B cell (primary cell): ENCODE data around the gene GNGT2. TPM values are rescaled to one million over a fixed set of nuclear protein-coding genes. Genes with fewer than 3 reads are reported as not detected.

Experiments
- ATAC-seq: fragments of 200-7000 bp; cut with Tn5 transposase; one replicate; pipeline ENCODE4 v1.10.0; 2021; ENCODE audit warnings: low read depth, mild to moderate bottlenecking, moderate number of reproducible peaks, moderate library complexity
- CTCF ChIA-PET: fragments of 350-600 bp; sonication (Branson Sonifier 250); formaldehyde crosslinking; loops from one replicate; lab custom pipeline; 2021; ENCODE audit warnings: antibody characterized with exemption, inconsistent platforms; lab: Charles Lee
- POLR2A ChIA-PET: fragments of 350-600 bp; sonication (Branson Sonifier 250); formaldehyde crosslinking; loops from one replicate; lab custom pipeline; 2021; ENCODE audit warnings: antibody characterized with exemption; lab: Charles Lee
- DNase-seq: peaks from one replicate; pipeline ENCODE4 v3.0.0; 2013
- H2AFZ ChIP-seq: 2 replicates; pipeline ENCODE4 v1.6.1; 2012; ENCODE audit warnings: mild to moderate bottlenecking, low read depth, low read length; ENCODE audit not compliant: insufficient read depth, poor library complexity, severe bottlenecking
- H3K27ac ChIP-seq, 2 donors: 1 replicate in 1 of 2; 2 replicates in 1 of 2; pipeline ENCODE4 v1.5.1; 2012 to 2013; ENCODE audit warnings: low read length in 2 of 2, mild to moderate bottlenecking in 2 of 2, moderate library complexity in 1 of 2
- H3K27me3 ChIP-seq, 4 experiments: fragments of 200-600 bp in 1 of 4; sonication (generic) in 1 of 4; replicated peaks in 1 of 4; 1 replicate in 2 of 4; 2 replicates in 2 of 4; pipeline versions ENCODE4 v1.6.1 to v1.7.0; 2013 to 2016; ENCODE audit warnings: low read length in 3 of 4, mild to moderate bottlenecking in 2 of 4, mixed read lengths in 1 of 4, moderate library complexity in 1 of 4; ENCODE audit not compliant: insufficient read depth in 4 of 4, control insufficient read depth in 3 of 4; ENCODE audit errors: control extremely low read depth in 1 of 4
- H3K36me3 ChIP-seq, 2 experiments: replicated peaks in 1 of 2; 1 replicate in 1 of 2; 2 replicates in 1 of 2; pipeline versions ENCODE4 v1.6.1 to v1.7.1; 2013; ENCODE audit warnings: low read length in 1 of 2; ENCODE audit not compliant: insufficient read depth in 2 of 2, control insufficient read depth in 1 of 2; ENCODE audit errors: control extremely low read depth in 1 of 2, extremely low read depth in 1 of 2
- H3K4me1 ChIP-seq, 2 donors: fragments of 200-600 bp in 1 of 2; sonication (generic) in 1 of 2; 1 replicate in 1 of 2; 2 replicates in 1 of 2; pipeline versions ENCODE4 v1.5.1 to v1.6.1; 2013 to 2017; ENCODE audit warnings: low read length in 2 of 2; ENCODE audit not compliant: control insufficient read depth in 2 of 2, insufficient read depth in 2 of 2
- H3K4me2 ChIP-seq: replicated peaks from 2 replicates; pipeline ENCODE3; 2012; ENCODE audit warnings: mild to moderate bottlenecking, low read depth, low read length; ENCODE audit not compliant: poor library complexity, severe bottlenecking
- H3K4me3 ChIP-seq, 5 experiments: fragments of 200-600 bp in 1 of 5; sonication (generic) in 1 of 5; 1 replicate in 3 of 5; 2 replicates in 2 of 5; pipeline versions ENCODE4 v1.5.1 to v1.7.0; 2011 to 2016; ENCODE audit warnings: low read length in 4 of 5, mild to moderate bottlenecking in 4 of 5, low read depth in 2 of 5, control low read depth in 1 of 5, moderate library complexity in 1 of 5; ENCODE audit not compliant: insufficient read depth in 1 of 5; ENCODE audit errors: control extremely low read depth in 1 of 5, extremely low read depth in 1 of 5
- H3K79me2 ChIP-seq: fragments of 200-600 bp; sonication (generic); one replicate; pipeline ENCODE4 v1.6.0; 2016; ENCODE audit warnings: low read length; ENCODE audit not compliant: control insufficient read depth, insufficient read depth
- H3K9ac ChIP-seq: fragments of 200-600 bp; sonication (generic); 2 replicates; pipeline ENCODE4 v1.6.1; 2017; ENCODE audit warnings: mild to moderate bottlenecking, low read length, moderate library complexity
- H3K9me3 ChIP-seq, 3 donors: one replicate each; pipeline versions ENCODE4 v1.6.1 to v1.7.1; 2013; ENCODE audit warnings: low read length in 2 of 3; ENCODE audit not compliant: control insufficient read depth in 2 of 3, insufficient read depth in 1 of 3; ENCODE audit errors: control extremely low read depth in 1 of 3
- H4K20me1 ChIP-seq: 2 replicates; pipeline ENCODE4 v1.6.0; 2012; ENCODE audit warnings: mild to moderate bottlenecking, low read length; ENCODE audit not compliant: insufficient read depth, control insufficient read depth, poor library complexity, severe bottlenecking
- H3K27ac Mint-ChIP-seq: one replicate; pipeline ENCODE4 v1.8.0; 2021; ENCODE audit warnings: mixed read lengths
- H3K27me3 Mint-ChIP-seq: one replicate; pipeline ENCODE4 v1.8.0; 2021; ENCODE audit warnings: mixed read lengths
- H3K4me1 Mint-ChIP-seq: one replicate; pipeline ENCODE4 v1.8.0; 2021; ENCODE audit warnings: mixed read lengths
- H3K4me3 Mint-ChIP-seq: one replicate; pipeline ENCODE4 v1.8.0; 2021; ENCODE audit warnings: mixed read lengths
- H3K9me3 Mint-ChIP-seq: one replicate; pipeline ENCODE4 v1.8.0; 2022; ENCODE audit warnings: mixed read lengths; ENCODE audit not compliant: insufficient read depth
- EZH2 ChIP-seq: IDR thresholded peaks from 2 replicates; pipeline ENCODE4 v1.6.1; 2012; ENCODE audit warnings: borderline replicate concordance, low read depth, mild to moderate bottlenecking, moderate library complexity, low read length; ENCODE audit not compliant: insufficient read depth, poor library complexity, severe bottlenecking
- WGBS: methylation state at CpG from one replicate; pipeline ENCODE4 v1.1.5; 2013; ENCODE audit warnings: missing lambda C conversion rate; ENCODE audit not compliant: insufficient coverage; 5-methylcytosine and 5-hydroxymethylcytosine counted together
- intact Hi-C: fragments of 100-400 bp; cut with micrococcal nuclease; formaldehyde crosslinking; loops from one replicate; pipeline ENCODE4 v1.10.0; 2022
- polyA plus RNA-seq: library from polyadenylated mRNA; depleted of rRNA; stranded (reverse); fragments of >200 nt; gene quantifications from 2 replicates; pipeline ENCODE4 v1.2.3, GENCODE V29; 2012
- total RNA-seq, 2 donors: library from RNA; stranded (reverse); fragments of 120-200 nt in 1 of 2; gene quantifications; 1 replicate in 1 of 2; 2 replicates in 1 of 2; pipeline versions ENCODE4 v1.2.3 to v1.2.4, GENCODE V29; 2013 to 2022
- TF ChIP-seq, protein P1 (sequence below): fragments of 200-600 bp; IDR thresholded peaks from one replicate; pipeline ENCODE4 v1.8.0; 2022; ENCODE audit warnings: antibody characterized with exemption, mild to moderate bottlenecking

GNGT2 gene
- total and polyA plus RNA-seq, 2 donors (not counting 1 experiment from before 2014, with no cell fraction given), result 5.1 to 11.1 TPM

DNA sequence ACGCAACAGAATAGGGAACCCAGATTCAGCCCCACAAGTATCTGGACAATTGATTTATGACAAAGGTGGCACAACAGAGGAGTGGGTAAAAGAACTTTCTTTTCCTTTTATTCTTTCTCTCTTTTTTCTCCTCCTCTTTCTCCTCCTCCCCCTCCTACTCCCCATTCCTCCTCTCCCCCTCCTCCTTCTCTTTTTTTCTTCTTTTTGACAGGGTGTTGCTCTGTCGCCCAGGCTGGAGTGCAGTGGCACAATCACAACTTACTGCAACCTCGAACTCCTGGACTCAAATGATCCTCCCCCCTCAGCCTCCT lies 16.1 kb downstream of the GNGT2 start:
- H3K4me2 ChIP-seq, result peak overlapping the region; percentile 95
- ChIA-PET POLR2A (interaction anchor here (0.6 to 4.1 kb wide), 7 partner anchors 16 to 263 kb away, joined by 4 to 45 read pairs (median 5); partner anchors contain the start of genes ABI3 and GNGT2), CTCF (interaction anchor here (0.6 to 7.6 kb wide), 7 partner anchors 8 to 64 kb away, joined by 3 to 162 read pairs (median 7); partner anchors contain the start of genes ABI3, GNGT2 and PHOSPHO1)
- no peak overlapping the region for H3K27ac ChIP-seq
- DNase-seq (no peak), ATAC-seq (no peak)
- no peaks in the 10 kb centered on the region for H4K20me1 ChIP-seq
- H3K4me1 ChIP-seq, result peaks cover 11 to 23% of the 10 kb centered on the region in 2 donors
- H3K79me2 ChIP-seq, result no peaks in the 10 kb centered on the region
- 38% methylated on average over 1 of the region's 3 CpGs for WGBS
- Mint-ChIP-seq H3K27me3 (no peaks in the 10 kb centered on the region), H3K27ac (peak overlapping the region; percentile 97), H3K4me3 (peak overlapping the region; percentile 93), H3K9me3 (no peaks in the 10 kb centered on the region), H3K4me1 (peaks cover 32% of the 10 kb centered on the region)
- peak overlapping the region in 1 of 5 experiments; percentile 89 for H3K4me3 ChIP-seq
- intact Hi-C loops, result loop anchor here (10.0 kb wide), 2 partner anchors 481 to 1089 kb away; partner anchors contain the start of genes CBX1, SNX11 and SPOP
- H3K27me3 ChIP-seq, result no peaks in the 10 kb centered on the region
- no peaks in the 10 kb centered on the region for H3K9me3 ChIP-seq
- no peaks in the 10 kb centered on the region for H3K36me3 ChIP-seq
- TF ChIP-seq, protein P1, sequence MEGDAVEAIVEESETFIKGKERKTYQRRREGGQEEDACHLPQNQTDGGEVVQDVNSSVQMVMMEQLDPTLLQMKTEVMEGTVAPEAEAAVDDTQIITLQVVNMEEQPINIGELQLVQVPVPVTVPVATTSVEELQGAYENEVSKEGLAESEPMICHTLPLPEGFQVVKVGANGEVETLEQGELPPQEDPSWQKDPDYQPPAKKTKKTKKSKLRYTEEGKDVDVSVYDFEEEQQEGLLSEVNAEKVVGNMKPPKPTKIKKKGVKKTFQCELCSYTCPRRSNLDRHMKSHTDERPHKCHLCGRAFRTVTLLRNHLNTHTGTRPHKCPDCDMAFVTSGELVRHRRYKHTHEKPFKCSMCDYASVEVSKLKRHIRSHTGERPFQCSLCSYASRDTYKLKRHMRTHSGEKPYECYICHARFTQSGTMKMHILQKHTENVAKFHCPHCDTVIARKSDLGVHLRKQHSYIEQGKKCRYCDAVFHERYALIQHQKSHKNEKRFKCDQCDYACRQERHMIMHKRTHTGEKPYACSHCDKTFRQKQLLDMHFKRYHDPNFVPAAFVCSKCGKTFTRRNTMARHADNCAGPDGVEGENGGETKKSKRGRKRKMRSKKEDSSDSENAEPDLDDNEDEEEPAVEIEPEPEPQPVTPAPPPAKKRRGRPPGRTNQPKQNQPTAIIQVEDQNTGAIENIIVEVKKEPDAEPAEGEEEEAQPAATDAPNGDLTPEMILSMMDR, result no peak
- TF ChIP-seq EZH2, result no peak
- H2AFZ ChIP-seq, result no peak overlapping the region
- H3K9ac ChIP-seq, result peak overlapping the region; percentile 90
